DOHH2 (cell line): ENCODE measurements around the gene PTPRT.

Source experiments
- H3F3A ChIP-seq: fragments of 200-600 bp; sonication (generic), shearing (Covaris generic); 2 replicates; pipeline ENCODE4 v1.6.0; 2016; ENCODE audit warnings: antibody characterized with exemption, mild to moderate bottlenecking; ENCODE audit not compliant: control insufficient read depth, insufficient read depth
- H3K27ac ChIP-seq: fragments of 200-600 bp; sonication (generic); 2 replicates; pipeline ENCODE4 v1.5.1; 2014; ENCODE audit warnings: low read depth, mild to moderate bottlenecking, low read length, moderate library complexity
- H3K27me3 ChIP-seq: fragments of 200-600 bp; sonication (generic); 2 replicates; pipeline ENCODE4 v1.6.1; 2014; ENCODE audit warnings: mild to moderate bottlenecking, low read length, mixed read lengths; ENCODE audit not compliant: control insufficient read depth
- H3K36me3 ChIP-seq: fragments of 200-600 bp; sonication (generic); 2 replicates; pipeline ENCODE4 v1.6.1; 2014; ENCODE audit warnings: mild to moderate bottlenecking, low read length, moderate library complexity, mixed read lengths; ENCODE audit not compliant: control insufficient read depth
- H3K4me1 ChIP-seq: fragments of 200-600 bp; sonication (generic); 2 replicates; pipeline ENCODE4 v1.6.1; 2014; ENCODE audit warnings: mild to moderate bottlenecking, low read length, mixed read lengths; ENCODE audit not compliant: control insufficient read depth
- H3K4me2 ChIP-seq: fragments of 200-600 bp; sonication (generic); 2 replicates; pipeline ENCODE4 v1.6.0; 2014; ENCODE audit warnings: mild to moderate bottlenecking, low read length, moderate library complexity
- H3K4me3 ChIP-seq: fragments of 200-600 bp; sonication (generic); 2 replicates; pipeline ENCODE4 v1.5.1; 2014; ENCODE audit warnings: mild to moderate bottlenecking, low read length, mixed read lengths
- H3K79me2 ChIP-seq: fragments of 200-600 bp; sonication (generic); 2 replicates; pipeline ENCODE4 v1.6.1; 2014; ENCODE audit warnings: mild to moderate bottlenecking, low read length, mixed read lengths; ENCODE audit not compliant: control insufficient read depth
- H3K9me2 ChIP-seq: fragments of 200-600 bp; sonication (generic); replicated peaks from 2 replicates; pipeline ENCODE4 v1.6.1; 2014; ENCODE audit warnings: mild to moderate bottlenecking, low read length, mixed read lengths; ENCODE audit not compliant: control insufficient read depth
- H3K9me3 ChIP-seq: fragments of 200-600 bp; sonication (generic); 2 replicates; pipeline ENCODE4 v1.6.1; 2014; ENCODE audit warnings: antibody characterized with exemption, low read length, mixed read lengths; ENCODE audit not compliant: control insufficient read depth, insufficient read depth
- H4K20me1 ChIP-seq: fragments of 200-600 bp; sonication (generic); 2 replicates; pipeline ENCODE4 v1.6.0; 2014; ENCODE audit warnings: low read depth, mild to moderate bottlenecking, antibody characterized with exemption, low read length, moderate library complexity; ENCODE audit not compliant: control insufficient read depth, insufficient read depth
- EZH2phosphoT487 ChIP-seq: fragments of 200-600 bp; sonication (generic); IDR thresholded peaks from 2 replicates; pipeline ENCODE4 v1.6.1; 2017; ENCODE audit warnings: borderline replicate concordance, mild to moderate bottlenecking, antibody characterized with exemption, low read length, moderate library complexity, mixed read lengths
- TF ChIP-seq, protein P1 (sequence below): fragments of 200-600 bp; sonication (generic); IDR thresholded peaks from one replicate; pipeline ENCODE4 v1.5.1; 2014; ENCODE audit warnings: antibody characterized with exemption, mild to moderate bottlenecking, low read depth, low read length; ENCODE audit not compliant: poor library complexity, severe bottlenecking

Gene PTPRT

GRCh38 chr20:42752620-42753019 lies 437.1 kb downstream of the PTPRT start:
- H3F3A ChIP-seq = no peaks in the 10 kb centered on the region
- no peaks in the 10 kb centered on the region for H3K9me3 ChIP-seq
- no peaks in the 10 kb centered on the region for H3K79me2 ChIP-seq
- no peaks in the 10 kb centered on the region for H4K20me1 ChIP-seq
- no peaks in the 10 kb centered on the region for H3K9me2 ChIP-seq
- no peaks in the 10 kb centered on the region for H3K4me1 ChIP-seq
- TF ChIP-seq, protein P1, sequence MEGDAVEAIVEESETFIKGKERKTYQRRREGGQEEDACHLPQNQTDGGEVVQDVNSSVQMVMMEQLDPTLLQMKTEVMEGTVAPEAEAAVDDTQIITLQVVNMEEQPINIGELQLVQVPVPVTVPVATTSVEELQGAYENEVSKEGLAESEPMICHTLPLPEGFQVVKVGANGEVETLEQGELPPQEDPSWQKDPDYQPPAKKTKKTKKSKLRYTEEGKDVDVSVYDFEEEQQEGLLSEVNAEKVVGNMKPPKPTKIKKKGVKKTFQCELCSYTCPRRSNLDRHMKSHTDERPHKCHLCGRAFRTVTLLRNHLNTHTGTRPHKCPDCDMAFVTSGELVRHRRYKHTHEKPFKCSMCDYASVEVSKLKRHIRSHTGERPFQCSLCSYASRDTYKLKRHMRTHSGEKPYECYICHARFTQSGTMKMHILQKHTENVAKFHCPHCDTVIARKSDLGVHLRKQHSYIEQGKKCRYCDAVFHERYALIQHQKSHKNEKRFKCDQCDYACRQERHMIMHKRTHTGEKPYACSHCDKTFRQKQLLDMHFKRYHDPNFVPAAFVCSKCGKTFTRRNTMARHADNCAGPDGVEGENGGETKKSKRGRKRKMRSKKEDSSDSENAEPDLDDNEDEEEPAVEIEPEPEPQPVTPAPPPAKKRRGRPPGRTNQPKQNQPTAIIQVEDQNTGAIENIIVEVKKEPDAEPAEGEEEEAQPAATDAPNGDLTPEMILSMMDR = no peak
- no peak for TF ChIP-seq EZH2phosphoT487
- H3K4me2 ChIP-seq = no peak overlapping the region
- H3K27me3 ChIP-seq = no peaks in the 10 kb centered on the region
- H3K27ac ChIP-seq = no peak overlapping the region
- H3K36me3 ChIP-seq = no peaks in the 10 kb centered on the region
- H3K4me3 ChIP-seq = no peak overlapping the region

- Histone ChIP-seq H3F3A (no peaks in the 10 kb centered on the region), H3K4me2 (no peak overlapping the region), H3K79me2 (no peaks in the 10 kb centered on the region), H4K20me1 (no peaks in the 10 kb centered on the region), H3K9me3 (no peaks in the 10 kb centered on the region), H3K36me3 (no peaks in the 10 kb centered on the region), H3K27me3 (no peaks in the 10 kb centered on the region), H3K9me2 (no peaks in the 10 kb centered on the region), H3K27ac (no peak overlapping the region), H3K4me1 (no peaks in the 10 kb centered on the region), H3K4me3 (no peak overlapping the region)
- TF ChIP-seq, protein P1 = no peak
- TF ChIP-seq EZH2phosphoT487 = no peak
Observed at GRCh38 chr20:42749556-42749955, 440.1 kb downstream of the PTPRT start.

GRCh38 chr20:42747765-42748411 lies 441.8 kb downstream of the PTPRT start:
- no peaks in the 10 kb centered on the region for H3K36me3 ChIP-seq
- no peaks in the 10 kb centered on the region for H3K79me2 ChIP-seq
- no peaks in the 10 kb centered on the region for H3K27me3 ChIP-seq
- no peak overlapping the region for H3K27ac ChIP-seq
- no peak overlapping the region for H3K4me3 ChIP-seq
- no peaks in the 10 kb centered on the region for H4K20me1 ChIP-seq
- no peaks in the 10 kb centered on the region for H3K9me3 ChIP-seq
- TF ChIP-seq, protein P1 = no peak
- no peak for TF ChIP-seq EZH2phosphoT487
- H3K4me2 ChIP-seq = no peak overlapping the region
- H3K9me2 ChIP-seq = no peaks in the 10 kb centered on the region
- no peaks in the 10 kb centered on the region for H3K4me1 ChIP-seq
- H3F3A ChIP-seq = no peaks in the 10 kb centered on the region
